Activated CD4-positive, alpha-beta T cell treated with anti-CD3 and anti-CD28 coated beads, Interleukin-2, amount 50 U/mL, for 4 hours (primary cell): ENCODE measurements around the gene TPM4.

Source experiments
- DNase-seq, 2 experiments: peaks; one replicate each; pipeline ENCODE4 v3.0.0-alpha.2; 2020

The TPM4 gene

GRCh38 chr19:16133818-16134217 lies 57.5 kb downstream of the TPM4 start:
- no peak for DNase-seq

- no peak for DNase-seq
Measured at GRCh38 chr19:16134510-16134909, 58.2 kb downstream of the TPM4 start.

DNA sequence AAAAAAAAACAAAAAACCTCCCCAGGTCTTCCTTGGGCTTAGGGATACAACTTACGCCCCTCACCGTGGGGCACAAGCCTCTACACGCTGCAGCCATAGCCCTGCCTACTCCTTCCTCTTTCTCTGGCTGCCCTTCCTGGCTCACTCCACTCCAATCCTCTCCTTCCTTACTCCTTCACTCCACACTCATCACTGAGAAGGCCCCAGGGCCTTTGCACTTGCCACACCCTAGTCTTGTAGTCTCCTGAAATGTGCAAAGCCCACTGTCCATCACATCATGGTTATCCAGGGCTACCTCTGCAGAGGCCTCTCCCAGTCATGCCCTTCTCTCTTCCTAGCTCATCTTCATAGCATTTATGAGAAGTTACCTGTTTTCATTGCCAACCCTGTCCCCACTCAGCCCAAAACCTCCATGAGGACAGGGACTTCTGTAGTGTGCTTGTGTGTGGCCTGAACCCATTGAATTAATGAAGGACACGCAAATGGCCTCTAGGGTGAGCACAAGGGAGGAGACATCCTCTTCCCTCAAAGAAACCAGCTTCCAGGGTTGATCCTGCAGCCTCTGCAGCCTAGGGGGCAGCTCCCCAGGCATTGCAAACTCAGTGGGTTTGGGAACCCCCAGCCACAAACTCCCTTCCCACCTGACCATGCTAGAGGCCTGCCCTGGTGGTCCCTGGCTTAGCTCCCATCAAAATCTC lies 59.3 kb downstream of the TPM4 start:
- DNase-seq = no peak

DNA sequence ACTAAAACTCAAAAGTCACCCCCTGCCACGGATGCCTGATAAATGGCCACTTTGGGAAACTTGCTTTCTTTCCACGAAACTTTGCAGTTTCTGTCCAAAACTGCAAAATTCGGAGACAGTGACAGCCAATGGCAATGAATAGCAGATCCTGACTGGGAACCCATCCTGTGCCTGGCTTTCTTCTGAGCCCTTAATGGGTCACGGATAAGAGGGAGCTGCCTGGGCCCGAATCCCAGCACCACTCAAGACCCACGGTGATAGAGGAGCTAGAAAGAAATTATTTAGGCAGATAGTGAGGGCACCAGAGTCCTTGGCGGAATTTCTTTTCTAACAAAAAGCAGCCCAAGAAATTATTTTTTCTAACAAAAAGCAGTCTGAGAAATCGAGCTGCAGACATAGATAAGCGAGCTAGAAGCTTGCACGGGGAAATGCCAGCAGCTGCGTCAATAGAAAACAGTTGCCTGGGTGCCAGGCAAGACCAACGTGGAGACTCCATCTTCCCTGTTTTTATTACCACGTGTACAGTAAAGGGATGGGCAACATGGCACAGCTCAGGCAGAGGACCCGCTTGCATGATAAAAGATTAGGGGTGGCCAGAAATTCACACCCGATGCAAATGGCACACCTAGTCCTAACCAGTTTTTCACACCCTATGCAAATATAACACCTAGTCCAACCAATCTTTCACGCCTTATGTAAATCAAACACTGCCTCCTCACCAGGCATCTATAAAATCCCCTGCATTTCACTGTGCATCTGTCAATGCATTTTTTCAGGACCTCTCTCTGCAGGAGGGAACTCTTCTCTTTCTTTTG lies 60.1 kb downstream of the TPM4 start:
- DNase-seq = no peak

- DNase-seq = no peak
Measured at GRCh38 chr19:16139752-16140151, 63.5 kb downstream of the TPM4 start.

DNA sequence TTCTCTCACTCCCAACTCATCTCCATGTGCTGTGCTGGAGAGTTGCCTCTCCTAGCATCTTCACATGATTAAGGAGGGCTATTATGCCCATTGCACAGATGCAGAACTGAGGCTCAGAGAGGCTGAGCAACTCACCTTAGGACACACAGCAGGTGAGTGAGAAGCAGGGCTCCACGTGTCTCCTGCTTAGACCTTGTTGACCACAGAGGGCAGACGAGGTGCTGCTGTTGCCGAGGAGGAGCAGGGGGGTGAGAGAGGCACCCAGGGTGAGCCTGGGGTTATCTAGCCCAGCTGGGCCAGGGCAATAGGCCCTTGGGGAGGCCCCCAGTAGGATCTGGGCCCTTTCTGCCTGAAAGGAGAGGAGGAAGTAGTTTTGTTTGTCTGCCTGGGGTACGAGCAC lies 64.7 kb downstream of the TPM4 start:
- DNase-seq = no peak

- DNase-seq = no peak
Measured at GRCh38 chr19:16142032-16142580, 65.8 kb downstream of the TPM4 start.

DNA sequence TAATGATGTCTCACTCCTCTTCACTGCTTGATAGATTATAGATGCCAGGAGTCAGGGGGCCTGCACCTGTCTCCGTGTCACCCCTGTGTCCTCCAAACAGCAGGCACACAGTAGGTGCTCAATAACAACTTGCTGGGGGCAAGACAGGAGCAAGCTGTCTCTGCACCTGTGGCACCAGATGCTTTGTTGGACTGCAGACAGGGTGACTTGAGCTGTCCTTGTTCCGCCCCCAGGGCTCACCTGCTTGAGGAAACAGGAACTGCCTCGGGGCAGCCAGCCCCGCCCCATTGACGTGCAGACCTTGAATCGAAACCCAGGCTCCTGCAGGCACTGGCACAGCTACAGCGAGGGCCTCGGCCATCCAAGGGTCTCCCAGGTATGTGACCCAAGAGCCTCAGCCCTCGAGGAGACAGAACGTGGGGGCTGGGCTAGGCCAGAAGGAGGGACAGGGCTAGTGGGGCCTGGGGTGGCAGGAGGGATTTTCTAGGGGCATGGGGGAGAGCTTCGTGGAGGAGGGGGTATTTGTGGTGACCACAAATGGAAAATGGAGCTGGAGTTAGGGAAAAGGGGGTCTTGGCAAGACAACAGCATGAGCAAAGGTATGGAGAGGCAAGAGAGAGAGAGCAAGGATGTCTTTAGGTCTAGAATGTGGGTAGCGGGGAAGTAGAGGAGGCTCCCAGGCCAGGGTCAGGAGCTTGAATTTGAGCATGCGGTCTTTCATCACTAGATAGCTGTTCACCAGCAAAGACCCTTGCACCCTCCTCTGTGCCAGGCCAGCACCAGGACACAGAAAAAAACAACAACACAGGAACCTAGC lies 67.3 kb downstream of the TPM4 start, which contains the start of gene HSH2D:
TSS of gene HSH2D (plus strand) at position 287 of the 817 bp plus-strand sequence. CDS start 5,066 bp downstream, outside the sequence.
- peak; percentile 77 to 78 for DNase-seq

- DNase-seq = no peak
Measured at GRCh38 chr19:16144216-16144581, 67.9 kb downstream of the TPM4 start.

GRCh38 chr19:16146112-16146511 lies 69.8 kb downstream of the TPM4 start:
- DNase-seq = no peak

- no peak for DNase-seq
Measured at GRCh38 chr19:16148443-16149229, 72.3 kb downstream of the TPM4 start.
